Endometrium (tissue), 2 donors: ENCODE data around the gene DPP7.
"Not testable (repeated sequence)": the region's sequence is repeated elsewhere in the genome, so short reads cannot be mapped to it uniquely, and the experiment has no call there.

ENCODE experiments used
- FAIRE-seq: peaks from 2 replicates; lab custom pipeline; 2012; peaks lifted over from hg19 to GRCh38; lab: Jason Lieb, UNC
- donor health status: control.
- donor health status: control.

DPP7 gene

GRCh38 chr9:137069508-137070091 lies 44.9 kb downstream of the DPP7 start:
- no peak for FAIRE-seq

GRCh38 chr9:137068539-137069507 lies 45.7 kb downstream of the DPP7 start:
- no peak for FAIRE-seq

GRCh38 chr9:137067860-137068538 lies 46.5 kb downstream of the DPP7 start:
- no peak for FAIRE-seq

GRCh38 chr9:137066096-137066861 lies 48.3 kb downstream of the DPP7 start:
- FAIRE-seq, result no peak

- FAIRE-seq, result no peak
Measured at GRCh38 chr9:137065336-137065967, 49.1 kb downstream of the DPP7 start.

GRCh38 chr9:137064880-137065164 lies 49.7 kb downstream of the DPP7 start:
- FAIRE-seq, result no peak

- FAIRE-seq, result no peak
Measured at GRCh38 chr9:137064027-137064879, 50.3 kb downstream of the DPP7 start.

- FAIRE-seq, result no peak
Measured at GRCh38 chr9:137063311-137064026, 51.1 kb downstream of the DPP7 start.

GRCh38 chr9:137062798-137063197 lies 51.7 kb downstream of the DPP7 start:
- FAIRE-seq, result not testable (repeated sequence)

GRCh38 chr9:137062384-137062783 lies 52.1 kb downstream of the DPP7 start:
- FAIRE-seq, result no peak
